KOPT-K1 (cell line): ENCODE data around the gene OLR1.

ENCODE experiments used
- H3K27ac ChIP-seq: fragments of 200-600 bp; sonication (generic); 2 replicates; pipeline ENCODE4 v1.5.1; 2016; ENCODE audit warnings: antibody characterized with exemption, mild to moderate bottlenecking, low read depth, low read length; ENCODE audit not compliant: poor library complexity, severe bottlenecking
- H3K36me3 ChIP-seq: fragments of 200-600 bp; sonication (generic); 2 replicates; pipeline ENCODE4 v1.5.1; 2017; ENCODE audit warnings: antibody characterized with exemption, mild to moderate bottlenecking, low read length, moderate library complexity; ENCODE audit not compliant: insufficient read depth
- H3K9me3 ChIP-seq: fragments of 200-600 bp; sonication (generic); 2 replicates; pipeline ENCODE4 v1.5.1; 2017; ENCODE audit warnings: antibody characterized with exemption, low read length, mild to moderate bottlenecking; ENCODE audit not compliant: insufficient read depth, poor library complexity, severe bottlenecking

OLR1 gene

DNA sequence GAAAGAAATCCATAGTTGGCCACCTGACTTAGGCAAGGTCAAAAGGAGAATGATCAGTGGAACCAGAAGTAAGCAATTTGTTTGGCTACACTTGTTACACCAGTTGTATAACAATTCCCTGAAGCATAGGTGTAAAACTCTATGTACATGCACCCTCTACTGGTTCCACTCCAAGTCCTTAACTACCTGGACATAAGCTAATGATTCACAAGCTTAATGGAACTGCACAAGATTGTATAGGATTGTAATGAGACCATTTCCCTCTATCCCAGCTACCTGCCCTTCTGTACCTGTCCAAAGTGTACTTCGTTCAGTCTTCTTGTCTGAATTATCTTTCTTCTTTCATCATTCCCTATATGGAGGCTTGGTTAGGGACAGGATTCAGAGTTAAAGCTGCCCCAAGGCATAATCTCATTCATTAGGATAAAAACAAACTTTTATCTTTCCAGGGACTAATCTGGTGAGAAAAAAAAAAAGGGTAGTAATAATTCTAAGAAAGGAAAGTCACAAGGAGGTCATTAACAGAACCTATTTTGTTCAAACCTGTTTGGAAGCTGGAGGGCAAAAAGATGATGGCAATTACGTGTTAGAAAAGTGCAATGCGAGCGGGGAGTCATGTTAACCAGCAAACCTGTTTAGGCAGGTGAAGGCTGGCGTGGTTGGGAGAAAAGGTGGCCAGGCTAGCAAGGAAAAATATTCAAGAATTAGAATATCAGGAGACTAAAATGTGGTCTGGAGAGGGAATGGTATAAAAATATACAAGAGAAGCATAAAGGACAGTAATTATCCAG, 4.1 kb upstream of the OLR1 start:
- Histone ChIP-seq H3K9me3 (no peaks in the 10 kb centered on the region), H3K36me3 (no peaks in the 10 kb centered on the region), H3K27ac (no peak overlapping the region)

DNA sequence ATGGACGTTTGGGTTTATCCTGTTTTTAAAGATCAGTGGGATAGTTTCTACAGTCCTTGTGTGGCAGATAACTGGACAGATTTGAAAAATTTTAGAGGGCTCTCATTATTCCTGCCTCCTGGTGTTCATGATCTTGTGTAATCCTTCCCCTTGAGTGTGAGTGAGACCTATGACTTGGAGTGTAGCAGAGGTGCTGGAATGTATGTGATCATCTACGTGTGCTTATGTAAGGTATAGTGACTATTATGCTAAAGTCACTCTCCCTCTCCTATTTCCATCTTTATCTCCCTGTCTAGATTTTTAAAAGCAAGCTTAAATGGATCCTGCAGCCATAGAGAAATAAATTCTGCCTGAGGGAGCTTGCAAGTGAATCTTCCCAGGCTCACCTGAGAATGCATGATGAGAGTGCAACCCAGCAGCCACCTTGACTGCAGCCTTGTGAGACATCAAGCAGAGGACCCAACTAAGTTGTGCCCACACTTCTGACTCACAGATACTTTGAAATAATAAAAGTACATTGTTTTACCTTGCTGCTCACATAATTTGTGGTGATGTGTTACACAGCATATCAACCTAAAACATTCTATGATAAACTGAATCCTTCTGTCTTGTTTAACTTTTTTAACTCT, 3.2 kb upstream of the OLR1 start:
- no peak overlapping the region for H3K27ac ChIP-seq
- H3K36me3 ChIP-seq, result no peaks in the 10 kb centered on the region
- H3K9me3 ChIP-seq, result no peaks in the 10 kb centered on the region

- H3K36me3 ChIP-seq, result no peaks in the 10 kb centered on the region
- H3K27ac ChIP-seq, result no peak overlapping the region
- no peaks in the 10 kb centered on the region for H3K9me3 ChIP-seq
Observed at GRCh38 chr12:10170216-10170615, 1.7 kb downstream of the OLR1 start.

- H3K9me3 ChIP-seq, result no peaks in the 10 kb centered on the region
- H3K27ac ChIP-seq, result no peak overlapping the region
- H3K36me3 ChIP-seq, result no peaks in the 10 kb centered on the region
Observed at GRCh38 chr12:10169104-10169503, 2.8 kb downstream of the OLR1 start.

DNA sequence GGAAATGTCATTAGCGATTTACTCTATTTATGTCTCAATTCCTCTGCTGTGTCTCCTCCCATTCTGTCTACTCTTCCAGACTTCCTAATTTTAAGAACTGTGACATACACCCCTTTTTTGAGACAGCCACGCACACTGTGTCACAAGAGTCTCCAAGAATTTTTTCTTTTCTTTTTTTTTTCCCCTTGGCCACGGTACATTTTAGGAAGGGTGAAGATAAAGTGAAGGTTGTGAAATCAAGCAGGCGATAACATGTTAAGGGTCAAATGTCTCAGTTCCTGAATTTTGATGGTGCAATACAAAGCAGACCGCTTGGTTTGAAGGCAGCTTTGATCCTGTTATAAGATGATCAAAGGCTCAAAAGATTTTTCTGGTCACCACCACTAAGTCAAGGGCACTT, 4.3 kb downstream of the OLR1 start:
- no peaks in the 10 kb centered on the region for H3K36me3 ChIP-seq
- H3K9me3 ChIP-seq, result no peaks in the 10 kb centered on the region
- H3K27ac ChIP-seq, result no peak overlapping the region

DNA sequence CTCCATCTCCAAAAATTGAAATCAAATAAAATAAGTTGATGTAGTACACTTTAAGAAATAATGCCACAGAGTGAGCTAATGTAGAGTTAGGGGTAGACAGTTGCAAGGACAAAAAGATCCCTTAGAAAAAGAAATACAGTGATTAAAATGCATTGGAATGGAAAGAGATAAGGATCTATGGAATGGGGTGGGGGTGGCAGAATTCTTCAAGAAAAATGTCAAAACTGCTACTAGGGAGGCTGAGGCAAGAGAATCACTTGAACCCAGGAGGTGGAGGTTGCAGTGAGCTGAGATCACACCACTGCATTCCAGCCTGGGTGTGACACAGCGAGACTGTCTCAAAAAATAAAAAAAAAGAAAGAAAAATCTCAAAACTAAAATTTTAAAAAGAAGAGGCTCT, 6.5 kb downstream of the OLR1 start:
- Histone ChIP-seq H3K9me3 (no peaks in the 10 kb centered on the region), H3K27ac (no peak overlapping the region)

DNA sequence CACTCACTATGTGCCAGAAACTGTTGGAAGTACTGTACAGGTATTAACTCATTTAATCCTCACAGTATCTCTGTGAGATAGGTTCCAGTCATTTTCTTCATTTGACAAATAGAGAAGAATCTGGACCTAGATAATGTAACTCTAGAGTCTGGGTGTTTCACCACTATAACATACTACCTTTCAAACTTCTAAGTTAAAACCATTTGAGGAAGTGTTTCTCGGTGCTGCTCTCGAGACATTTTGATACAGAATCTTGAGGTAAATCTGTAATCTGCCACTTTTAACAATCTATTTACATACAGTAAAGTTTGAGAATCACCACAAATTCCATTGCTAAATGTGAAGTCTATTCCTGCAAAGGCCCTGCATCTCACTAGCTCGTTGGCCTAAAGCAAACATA, 8.8 kb downstream of the OLR1 start:
- H3K9me3 ChIP-seq, result no peaks in the 10 kb centered on the region
- H3K27ac ChIP-seq, result no peak overlapping the region
- H3K36me3 ChIP-seq, result no peaks in the 10 kb centered on the region

More for the DNA sequence above, 6.5 kb downstream of the OLR1 start:
- H3K36me3 ChIP-seq, result no peaks in the 10 kb centered on the region

DNA sequence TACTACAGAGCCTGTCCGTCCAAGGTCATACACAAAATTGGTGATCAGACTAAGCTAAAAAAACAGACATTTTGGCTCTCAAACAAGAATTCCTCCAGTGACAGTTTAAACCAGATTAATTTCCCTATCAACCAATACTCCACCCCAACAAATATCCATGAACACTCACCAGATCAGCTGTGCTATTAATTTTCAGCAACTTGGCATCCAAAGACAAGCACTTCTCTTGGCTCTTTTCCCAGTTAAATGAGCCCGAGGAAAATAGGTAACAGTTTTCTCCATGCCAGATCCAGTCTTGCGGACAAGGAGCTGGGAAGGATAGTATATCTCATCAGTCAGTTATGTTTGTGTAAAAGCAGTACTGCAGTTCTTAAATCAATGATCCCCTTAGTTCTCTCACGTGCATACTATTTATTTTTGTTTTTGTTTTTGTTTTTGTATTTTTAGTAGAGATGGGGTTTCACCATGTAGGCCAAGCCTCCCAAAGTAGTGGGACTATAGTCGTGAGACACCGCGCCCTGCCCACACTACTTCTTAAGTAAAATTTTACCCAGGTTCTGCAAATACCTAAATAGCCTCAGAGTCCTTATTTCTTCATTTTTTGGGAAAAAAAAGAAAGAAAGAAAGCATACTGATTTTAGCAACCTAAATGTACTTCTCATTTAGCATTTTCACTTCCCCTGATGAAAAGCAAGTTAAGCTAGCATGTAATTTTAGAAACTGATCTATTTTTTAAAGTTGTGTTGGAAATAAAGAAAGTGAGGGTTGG, 11.1 kb downstream of the OLR1 start:
- Histone ChIP-seq H3K9me3 (no peaks in the 10 kb centered on the region), H3K27ac (no peak overlapping the region), H3K36me3 (no peaks in the 10 kb centered on the region)

- Histone ChIP-seq H3K9me3 (no peaks in the 10 kb centered on the region), H3K36me3 (no peaks in the 10 kb centered on the region), H3K27ac (no peak overlapping the region)
Observed at GRCh38 chr12:10159280-10159679, 12.7 kb downstream of the OLR1 start.

GRCh38 chr12:10158406-10158805, 13.5 kb downstream of the OLR1 start:
- Histone ChIP-seq H3K9me3 (no peaks in the 10 kb centered on the region), H3K36me3 (no peaks in the 10 kb centered on the region), H3K27ac (no peak overlapping the region)

GRCh38 chr12:10155966-10156365, 16.0 kb downstream of the OLR1 start:
- Histone ChIP-seq H3K27ac (no peak overlapping the region), H3K9me3 (no peaks in the 10 kb centered on the region), H3K36me3 (no peaks in the 10 kb centered on the region)

GRCh38 chr12:10154145-10154496, 17.8 kb downstream of the OLR1 start:
- Histone ChIP-seq H3K9me3 (no peaks in the 10 kb centered on the region), H3K27ac (no peak overlapping the region), H3K36me3 (no peaks in the 10 kb centered on the region)

GRCh38 chr12:10153271-10154144, 18.4 kb downstream of the OLR1 start:
- Histone ChIP-seq H3K27ac (no peak overlapping the region), H3K9me3 (no peaks in the 10 kb centered on the region), H3K36me3 (no peaks in the 10 kb centered on the region)

GRCh38 chr12:10151621-10152020, 20.3 kb downstream of the OLR1 start:
- Histone ChIP-seq H3K27ac (no peak overlapping the region), H3K9me3 (no peaks in the 10 kb centered on the region), H3K36me3 (no peaks in the 10 kb centered on the region)
